ENCODE results near the gene BATF3.

GRCh38 chr1:212651521-212651920 is 48.1 kb downstream of the BATF3 start:
- no peak for TF ChIP-seq POLR2A (IDR thresholded peaks at IDR 0.05)
- TF ChIP-seq CTCF (IDR thresholded peaks at IDR 0.05), result no peak
